Airway epithelial cell (primary cell): ENCODE data around the gene AQP4. TPM values are rescaled to one million over a fixed set of nuclear protein-coding genes. Genes with fewer than 3 reads are reported as not detected.

Experiments used
- total RNA-seq: library from RNA; depleted of rRNA; stranded (reverse); fragments of >200 nt; gene quantifications from 2 replicates; pipeline ENCODE4 v1.2.3, GENCODE V29; 2015

Gene AQP4
- total RNA-seq, result 0.42 TPM in 1 of 2 replicates, not detected in the other

GRCh38 chr18:26865557-26865956 is at the start of gene AQP4:
AQP4 (minus strand) TSS chr18:26865707; CDS start chr18:26865689, 18 bp downstream.

